ENCODE results near the gene OR10A5. TPM values are rescaled to one million over a fixed set of nuclear protein-coding genes. Genes with fewer than 3 reads are reported as not detected.
A peak's percentile ranks its signal among the peaks of the same experiment; 100 is the strongest.

Gene OR10A5
- total and polyA plus RNA-seq, 2 of the 8 experiments (the other 6 are each of a cell fraction or from before 2014, with no cell fraction given) = not detected

- Histone ChIP-seq H2AFZ (ENCODE audit: low read length) (0 out of 2 replicates have a peak overlapping the region, but pooled peaks have one; percentile 19), H3K4ac (replicated peaks; ENCODE audit: insufficient read length, low read depth, low read length) (no peak overlapping the region), H2BK12ac (ENCODE audit: low read depth, low read length) (no peak overlapping the region), H2BK20ac (ENCODE audit: low read length) (0 out of 2 replicates have a peak overlapping the region, but pooled peaks have one; percentile 50), H4K20me1 (replicated peaks in 1 of 2; ENCODE audit: control insufficient read depth in 1 of 2, insufficient read depth in 2 of 2, low read length in 2 of 2) (no peaks in the 10 kb centered on the region), H3K27ac (ENCODE audit: low read depth, low read length) (no peak overlapping the region), H4K91ac (replicated peaks; ENCODE audit: insufficient read length, low read length) (no peak overlapping the region), H3K9ac (replicated peaks in 1 of 4; ENCODE audit: extremely low read depth in 1 of 4, low read depth in 3 of 4, low read length in 3 of 4) (no peak overlapping the region), H3K23ac (ENCODE audit: insufficient read length) (no peak overlapping the region), H3K79me2 (ENCODE audit: control insufficient read depth in 1 of 2, insufficient read depth in 2 of 2, low read length in 2 of 2) (no peaks in the 10 kb centered on the region), H3K4me3 (ENCODE audit: extremely low read depth in 1 of 4, insufficient read depth in 2 of 4, low read depth in 3 of 4, low read length in 4 of 4) (no peak overlapping the region), H3K23me2 (ENCODE audit: low read depth, low read length) (no peaks in the 10 kb centered on the region), H3K79me1 (ENCODE audit: low read depth, low read length) (no peaks in the 10 kb centered on the region), H3K14ac (ENCODE audit: insufficient read length) (no peak overlapping the region), H2BK15ac (ENCODE audit: low read length) (no peak overlapping the region), H3K18ac (ENCODE audit: extremely low read depth, low read length) (peak overlapping the region; percentile 48; the same call in 1 of the 2 replicates), H3K9me3 (ENCODE audit: insufficient read depth in 2 of 2, low read depth in 1 of 2, low read length in 1 of 2) (no peaks in the 10 kb centered on the region; a peak in 1 of 4 replicates), H2AK5ac (ENCODE audit: low read depth, low read length) (no peak overlapping the region), H3K27me3 (replicated peaks in 1 of 4; ENCODE audit: control insufficient read depth in 3 of 4, extremely low read depth in 1 of 4, insufficient read depth in 3 of 4, low read length in 3 of 4) (no peaks in the 10 kb centered on the region), H4K8ac (ENCODE audit: extremely low read depth, insufficient read depth, low read length) (no peak overlapping the region), H3K56ac (replicated peaks; ENCODE audit: insufficient read length, low read depth, low read length) (no peak overlapping the region), H2BK120ac (replicated peaks; ENCODE audit: low read depth, low read length) (no peak overlapping the region), H3K36me3 (ENCODE audit: control insufficient read depth in 2 of 4, insufficient read depth in 4 of 4, low read length in 3 of 4) (no peaks in the 10 kb centered on the region), H3K4me1 (replicated peaks in 1 of 4; ENCODE audit: control insufficient read depth in 3 of 4, insufficient read depth in 4 of 4, low read length in 3 of 4) (peaks cover 0 to 8% (median 2%) of the 10 kb centered on the region in 4 experiments; a peak in 3 of 7 replicates), H2BK5ac (ENCODE audit: low read depth, low read length) (no peak overlapping the region), H3K4me2 (ENCODE audit: insufficient read depth in 1 of 2, low read depth in 2 of 2, low read length in 2 of 2) (no peak overlapping the region), H4K5ac (ENCODE audit: insufficient read length, low read depth, low read length) (peak overlapping the region; percentile 52)
- CTCF ChIA-PET (ENCODE audit: partially characterized antibody) = no interaction called here
- DNase-seq (ENCODE audit: low read depth in 1 of 2, low spot score in 2 of 2) (no peak), FAIRE-seq (no peak)
- no peak for TF ChIP-seq EZH2 (IDR thresholded peaks at IDR 0.05; ENCODE audit: low read depth, low read length, severe bottlenecking)
- no peak for TF ChIP-seq ATF2 (IDR thresholded peaks at IDR 0.05; ENCODE audit: low read length)
- 0 out of 2 replicates have a peak, but pooled peaks have one; percentile 51 for TF ChIP-seq YY1 (IDR thresholded peaks at IDR 0.05; ENCODE audit: low read depth, low read length)
- 0 out of 2 replicates have a peak, but pooled peaks have one; percentile 9 for TF ChIP-seq MAFK (IDR thresholded peaks at IDR 0.05; ENCODE audit: low read depth, low read length)
- TF ChIP-seq ASH2L (IDR thresholded peaks at IDR 0.05; ENCODE audit: low read length) = no peak
- TF ChIP-seq SUZ12 (IDR thresholded peaks at IDR 0.05; ENCODE audit: low read length) = no peak
- TF ChIP-seq FOSL1 (IDR thresholded peaks at IDR 0.05; ENCODE audit: insufficient read depth, low read depth, low read length) = no peak
- WGBS, 2 experiments (ENCODE audit: extremely low coverage in 1 of 2, insufficient coverage in 1 of 2, insufficient read length in 1 of 2, insufficient replicate concordance in 2 of 2, low coverage in 1 of 2, low lambda C conversion rate in 2 of 2, missing lambda C conversion rate in 1 of 2) = 84% methylated on average over 2 of the region's 2 CpGs; no CpG with 5 or more reads in 1 of the 2 experiments
- POLR2A ChIA-PET (ENCODE audit: partially characterized antibody) = no interaction called here
Measured at GRCh38 chr11:6843670-6844069, 1.8 kb upstream of the OR10A5 start.

Data from H1 (cell line).